HG03575 (cell line): ENCODE results near the gene ACTL8.

Experiments
- ATAC-seq: cut with Tn5 transposase; IDR thresholded peaks from one replicate; pipeline ENCODE4 v1.9.1; 2021; ENCODE audit not compliant: unreplicated experiment, insufficient number of reproducible peaks, low FRiP score; ENCODE audit errors: extremely low read depth

Gene ACTL8, protein sequence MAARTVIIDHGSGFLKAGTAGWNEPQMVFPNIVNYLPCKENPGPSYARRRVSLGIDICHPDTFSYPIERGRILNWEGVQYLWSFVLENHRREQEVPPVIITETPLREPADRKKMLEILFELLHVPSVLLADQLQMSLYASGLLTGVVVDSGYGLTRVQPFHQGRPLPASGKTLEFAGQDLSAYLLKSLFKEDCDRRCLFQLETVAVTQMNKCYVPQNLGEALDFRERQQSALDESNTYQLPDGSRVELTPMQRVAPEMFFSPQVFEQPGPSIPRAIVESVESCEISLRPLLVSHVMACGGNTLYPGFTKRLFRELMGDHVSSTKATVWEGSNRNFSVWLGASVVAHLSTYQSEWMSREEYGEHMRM

DNA sequence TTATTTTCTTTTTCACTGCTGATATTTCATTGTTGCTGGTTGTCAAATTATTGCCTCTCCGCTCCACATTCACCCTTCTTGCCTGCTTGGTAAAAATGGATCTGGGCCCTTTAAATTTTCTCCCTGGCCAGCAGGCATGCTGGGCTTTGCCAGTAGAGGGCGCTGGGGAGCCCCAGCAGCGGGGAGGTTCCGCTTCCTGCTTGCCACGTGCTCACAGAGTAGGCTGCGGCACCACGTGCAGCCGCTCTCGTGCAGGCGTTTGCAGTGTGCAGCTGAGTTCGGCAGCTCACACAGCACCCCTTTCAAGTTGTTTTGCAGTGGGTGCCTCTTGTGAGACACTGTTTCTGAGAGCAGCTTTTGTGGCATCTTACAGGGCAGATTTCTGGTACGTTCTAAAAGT, at the start of gene ACTL8:
Gene ACTL8 (plus strand): TSS at position 214 of the 400 bp plus-strand sequence. CDS start 67,676 bp downstream, outside the sequence.
- no peak for ATAC-seq

DNA sequence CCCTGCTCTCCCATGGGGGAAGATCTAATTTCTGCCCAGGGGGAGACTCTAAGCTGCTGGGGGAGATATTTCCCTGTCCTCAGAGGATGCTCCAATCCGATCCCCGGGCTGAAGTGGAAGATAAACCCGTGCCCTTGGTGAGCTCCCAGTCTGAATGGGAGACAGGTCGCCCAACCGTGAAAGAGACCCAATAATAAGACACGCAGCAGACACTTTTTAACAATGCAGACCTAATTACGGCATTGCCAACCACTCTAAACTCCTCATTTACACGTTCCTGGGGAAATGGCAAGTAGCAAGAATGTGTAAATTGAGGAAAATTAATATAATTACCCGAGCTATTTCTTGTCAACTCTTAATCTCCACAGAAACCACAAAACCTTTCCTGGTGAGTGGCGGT, 48.7 kb upstream of the ACTL8 start:
- ATAC-seq, result no peak

DNA sequence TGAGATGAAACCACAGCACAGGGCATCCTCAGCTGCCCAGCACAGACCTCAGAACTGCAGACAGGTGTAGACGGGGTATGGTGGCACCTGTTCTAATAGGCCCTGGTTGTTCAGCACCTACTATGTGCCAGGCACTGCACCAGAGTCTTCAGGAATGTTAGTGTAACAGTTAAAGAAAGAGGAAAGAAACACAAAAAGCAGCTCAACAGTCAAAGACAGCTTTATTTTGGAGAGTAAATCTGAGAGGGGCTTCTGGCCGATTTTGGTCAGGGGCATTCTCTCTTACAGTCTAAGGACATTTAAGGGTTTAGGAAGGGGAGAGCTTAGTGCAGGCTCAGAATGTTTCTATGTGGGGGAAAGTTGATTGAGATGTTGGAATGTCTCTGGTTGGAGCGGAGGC, 45.2 kb upstream of the ACTL8 start:
- no peak for ATAC-seq

DNA sequence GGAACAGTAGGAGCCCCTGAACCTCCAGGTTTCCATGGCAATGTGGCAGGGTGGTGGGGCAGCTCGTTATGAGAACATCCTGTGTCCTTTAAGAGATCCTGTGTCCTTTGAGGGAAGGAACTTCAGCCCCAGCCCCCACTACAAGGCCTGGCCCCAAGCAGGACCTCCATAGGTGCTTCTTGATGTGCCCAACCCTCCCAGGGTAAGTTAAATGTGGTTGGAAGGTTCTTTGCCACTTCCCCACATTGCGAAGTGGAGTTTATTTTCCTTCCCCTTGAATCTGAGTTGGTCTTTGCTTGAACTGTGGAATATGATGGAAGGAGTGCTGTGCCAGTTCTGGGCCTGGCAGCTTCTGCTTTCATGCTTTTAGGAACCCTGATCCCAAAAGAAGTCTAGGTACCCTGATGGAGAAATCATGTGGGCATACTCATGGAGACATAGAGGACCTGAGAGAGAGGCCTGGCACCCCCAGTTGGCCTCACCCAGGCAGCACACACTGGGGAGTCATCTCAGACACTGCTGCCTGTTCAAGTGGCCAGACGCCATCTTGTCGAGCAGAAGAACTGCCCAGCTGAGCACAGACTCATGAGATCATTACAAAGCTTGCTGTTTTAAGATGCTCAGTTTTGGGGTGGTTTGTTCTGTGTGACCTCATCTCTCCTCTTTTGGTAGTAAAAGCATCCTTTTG, 44.1 kb upstream of the ACTL8 start:
- no peak for ATAC-seq

DNA sequence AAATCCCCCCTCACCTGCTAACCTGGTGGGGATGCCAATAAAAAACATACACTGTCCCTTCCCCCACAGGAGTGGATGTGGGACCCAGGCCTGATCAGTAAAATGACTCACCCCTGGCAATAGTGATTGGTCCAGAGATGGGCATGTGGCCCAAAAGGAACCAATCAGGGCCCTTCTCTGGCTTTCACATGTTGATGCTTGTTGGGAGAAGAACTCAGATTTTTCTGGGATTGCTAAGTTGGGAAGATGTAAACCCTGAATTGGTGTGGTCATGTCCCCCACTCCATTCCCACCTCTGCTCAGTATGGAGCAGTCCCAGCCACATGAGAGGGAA, 43.6 kb upstream of the ACTL8 start:
- no peak for ATAC-seq

DNA sequence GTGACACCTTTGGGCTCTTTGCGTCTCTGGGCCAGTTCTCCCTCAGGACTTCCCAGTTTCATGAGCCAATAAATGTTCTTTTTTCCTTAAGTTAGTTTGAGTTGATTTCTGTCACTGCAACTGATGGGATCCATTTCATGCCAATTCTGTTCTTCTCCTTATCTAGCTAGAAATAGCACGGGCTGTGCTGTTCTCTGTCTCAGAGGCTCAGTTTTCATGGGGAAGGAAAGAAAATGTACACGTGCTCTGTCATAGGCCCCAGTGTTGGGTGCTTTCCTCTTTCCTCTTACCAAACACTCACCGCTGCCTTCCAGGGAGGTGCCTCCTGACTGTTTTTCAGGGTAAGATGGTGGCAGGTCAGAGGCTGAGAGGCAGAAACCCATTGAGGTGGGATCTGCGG, 43.2 kb upstream of the ACTL8 start:
- no peak for ATAC-seq

DNA sequence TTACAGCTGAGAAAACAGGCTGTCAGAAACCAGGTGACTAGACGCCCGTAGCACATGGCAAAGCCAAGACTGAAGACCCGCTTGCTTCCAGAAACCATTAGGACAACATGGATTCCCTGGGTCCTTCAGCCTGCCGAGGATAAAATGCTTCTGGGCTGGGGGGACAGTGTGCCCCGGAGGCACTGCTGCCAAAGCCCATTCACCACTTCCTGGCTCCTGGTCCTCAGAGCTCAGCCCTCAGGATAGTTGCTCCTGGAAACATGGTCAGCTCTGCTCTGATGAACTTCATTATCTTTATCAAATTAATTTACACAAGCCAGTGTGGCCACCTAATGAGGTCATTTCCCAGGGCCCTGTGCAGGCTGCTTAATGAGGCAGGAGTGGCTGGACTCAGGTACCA, 41.1 kb upstream of the ACTL8 start:
- ATAC-seq, result no peak

DNA sequence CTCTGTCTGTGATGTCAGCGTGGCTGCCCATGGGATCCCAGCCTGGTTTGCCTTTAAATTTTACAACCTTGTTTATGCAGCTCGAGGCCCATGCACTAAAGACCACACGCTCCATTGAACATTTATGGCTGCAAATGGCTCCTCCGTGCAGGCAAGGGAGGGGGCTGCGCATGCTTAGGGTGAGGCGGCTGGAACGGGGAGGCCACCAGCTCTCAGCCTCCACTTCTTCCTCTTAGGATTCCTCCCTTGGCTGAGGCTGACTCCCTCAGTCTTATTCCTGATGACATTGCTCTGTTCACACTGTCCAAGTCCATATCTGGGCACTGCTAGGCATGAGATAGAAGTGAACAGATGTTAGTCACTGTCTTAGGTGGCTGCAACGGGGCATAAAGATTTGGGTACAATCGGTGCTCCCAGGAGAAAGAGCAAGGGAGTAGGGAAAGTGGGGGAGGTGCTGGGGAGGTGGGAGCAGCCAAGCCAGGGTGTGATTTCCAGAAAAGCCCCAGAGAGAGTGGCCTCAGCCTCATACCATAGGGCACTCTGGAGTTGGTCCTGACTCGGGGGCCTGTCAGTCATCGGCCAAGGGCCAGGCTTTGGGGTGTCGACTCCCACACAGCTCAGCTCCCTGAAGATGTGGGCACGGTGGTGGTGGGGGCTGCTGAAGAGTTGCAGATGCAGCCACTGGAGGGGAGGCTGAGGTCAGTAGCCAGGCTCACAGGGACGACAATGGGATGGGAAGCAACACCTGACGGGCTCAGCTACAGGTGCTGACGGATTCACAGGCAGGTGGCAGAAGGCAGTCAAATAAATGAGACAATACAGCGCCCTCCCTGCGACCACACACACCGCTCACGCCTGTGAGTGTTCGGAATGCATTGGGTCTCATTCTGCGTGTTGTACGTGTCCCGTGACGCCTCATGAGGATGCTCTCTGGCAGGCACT, 37.3 kb upstream of the ACTL8 start:
- no peak for ATAC-seq

DNA sequence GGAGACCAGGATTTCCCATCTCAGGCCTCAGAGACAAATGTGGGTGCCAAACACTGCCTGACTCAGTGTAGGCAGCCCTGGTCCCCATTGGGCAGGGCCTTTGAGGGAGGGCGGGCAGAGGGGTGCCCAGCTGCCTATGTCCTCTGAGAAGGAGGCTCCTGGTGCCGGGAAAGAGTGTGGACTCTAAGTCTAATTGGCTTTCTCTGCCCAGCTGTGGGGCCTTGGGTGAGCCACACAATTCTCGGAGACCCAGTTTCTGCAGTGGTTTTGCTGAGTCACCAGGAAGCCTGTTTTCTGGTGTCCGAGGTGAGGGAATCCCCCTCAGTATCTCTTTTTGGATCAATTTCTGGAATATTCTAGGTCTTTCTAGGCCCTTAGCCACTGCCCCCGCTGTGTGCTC, 35.3 kb upstream of the ACTL8 start:
- ATAC-seq, result no peak

DNA sequence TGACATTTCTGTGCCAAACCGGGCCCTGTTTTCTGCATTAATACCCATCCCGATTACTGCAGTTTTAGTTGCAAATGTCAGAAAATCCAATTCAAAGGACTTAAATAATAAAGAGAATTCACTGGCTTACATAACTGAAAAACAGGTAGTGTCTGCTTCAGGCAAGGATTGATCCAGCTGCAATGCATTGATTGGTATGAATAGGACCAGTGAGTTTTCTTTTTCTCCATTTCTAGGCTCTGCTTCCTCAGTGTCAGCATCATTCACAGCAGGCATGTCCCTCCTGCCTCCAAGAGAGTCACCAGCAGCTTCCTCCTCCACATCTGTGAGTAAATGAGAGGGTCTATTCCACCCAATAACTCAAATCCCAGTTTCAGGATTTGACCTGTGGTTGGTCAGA, 33.7 kb upstream of the ACTL8 start:
- ATAC-seq, result no peak

DNA sequence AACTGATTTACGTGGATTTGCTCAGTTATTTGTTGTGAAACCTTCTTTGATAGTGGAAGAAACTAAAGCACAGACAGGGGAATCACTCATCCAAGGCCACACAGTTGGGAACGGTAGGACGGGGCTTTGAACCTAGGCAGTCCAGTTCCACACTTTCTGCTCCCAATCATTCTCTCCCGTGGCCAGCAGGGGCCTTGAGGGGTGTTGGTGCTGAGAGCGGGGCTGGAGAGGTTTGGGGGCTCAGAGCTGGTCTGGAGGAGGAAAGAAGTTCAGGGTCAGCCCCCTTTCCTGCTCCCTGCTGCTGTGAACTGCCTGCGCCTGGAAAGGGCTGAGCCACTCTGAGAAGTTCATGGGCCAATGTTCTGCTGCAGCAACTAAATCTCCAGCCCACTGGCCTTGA, 31.4 kb upstream of the ACTL8 start:
- ATAC-seq, result no peak

DNA sequence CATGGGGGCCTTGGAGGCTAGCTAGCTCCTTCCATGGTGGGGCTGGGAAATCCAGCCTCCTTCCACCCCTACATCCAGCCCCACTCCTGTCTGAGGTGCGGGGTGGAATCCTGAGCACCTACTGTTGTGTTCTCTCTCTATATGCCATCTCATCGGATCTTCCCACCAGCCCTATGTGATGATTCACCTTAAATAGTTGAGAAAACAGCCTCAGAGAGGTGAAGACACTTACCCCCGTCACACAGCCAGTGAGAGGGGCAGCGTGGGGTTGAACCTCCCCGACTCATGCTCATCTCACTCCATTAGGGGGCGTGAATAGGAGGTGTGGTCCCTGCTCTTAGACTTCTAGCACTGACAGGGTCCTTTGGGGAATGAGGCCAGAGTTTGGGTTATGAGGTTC, 31.0 kb upstream of the ACTL8 start:
- no peak for ATAC-seq

DNA sequence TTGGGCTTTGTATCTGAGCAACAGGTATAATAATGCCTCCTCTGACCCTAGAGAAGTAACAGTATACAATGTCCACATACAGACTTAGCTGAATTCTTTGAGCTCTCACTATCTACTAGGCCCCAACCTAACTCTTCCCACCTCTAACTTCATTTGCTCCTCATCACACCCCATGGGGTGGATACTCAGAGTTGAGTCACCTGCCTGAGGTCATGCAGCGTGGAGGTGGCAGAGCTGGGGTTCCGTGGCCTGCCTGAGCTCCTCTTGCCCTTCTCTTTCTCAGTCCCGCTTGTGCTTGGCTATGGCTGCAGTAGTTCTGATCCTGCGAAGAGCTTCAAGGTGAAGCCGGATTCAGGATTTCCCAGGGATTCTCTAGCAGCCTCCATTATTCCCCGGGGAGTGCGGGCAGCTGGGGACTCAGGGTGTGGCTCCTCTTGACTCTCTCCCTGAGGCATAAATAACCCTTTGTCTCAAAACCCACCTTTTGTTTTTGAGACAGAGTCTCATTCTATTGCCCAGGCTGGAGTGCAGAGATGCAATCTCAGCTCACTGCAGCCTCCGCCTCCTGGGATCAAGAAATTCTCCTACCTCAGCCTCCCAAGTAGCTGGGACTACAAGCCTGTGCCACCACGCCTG, 29.9 kb upstream of the ACTL8 start:
- ATAC-seq, result no peak

DNA sequence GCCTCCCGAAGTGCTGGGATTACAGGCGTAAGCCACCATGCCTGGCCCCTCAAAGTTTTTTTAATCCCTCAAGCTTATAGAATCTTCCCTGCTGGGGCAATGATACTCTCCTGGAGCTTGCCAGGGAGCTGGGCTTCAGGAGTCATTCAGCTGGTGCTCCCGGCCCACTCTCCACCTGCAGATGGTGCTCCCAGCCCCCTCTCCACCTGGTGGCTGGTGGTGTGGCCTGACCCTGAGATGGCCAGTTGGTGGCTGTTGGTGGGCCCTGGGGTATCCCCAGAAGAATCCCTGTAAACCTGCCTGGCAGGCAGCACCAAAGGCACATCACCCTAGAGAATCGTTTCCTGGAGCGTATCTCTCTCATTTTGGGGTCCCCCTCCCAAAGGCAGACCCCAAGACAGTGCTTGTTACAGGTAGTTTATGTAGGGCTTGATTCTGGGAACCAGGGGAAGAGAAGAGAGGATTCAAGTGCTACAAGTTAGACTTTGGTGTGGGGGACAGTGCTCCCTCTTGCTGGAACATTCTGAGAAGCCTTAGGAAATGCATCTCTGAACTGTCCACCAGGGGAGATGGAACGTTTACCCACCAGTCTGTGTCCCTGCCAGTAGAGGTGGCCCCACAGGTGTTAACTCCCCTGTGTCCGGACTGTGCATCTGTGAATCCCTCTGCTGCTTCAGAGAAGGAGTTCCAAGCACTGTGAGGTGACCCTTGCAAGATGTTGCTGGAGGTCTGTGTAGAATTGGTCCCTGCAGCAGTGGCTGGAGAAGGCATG, 29.1 kb upstream of the ACTL8 start:
- ATAC-seq, result no peak

DNA sequence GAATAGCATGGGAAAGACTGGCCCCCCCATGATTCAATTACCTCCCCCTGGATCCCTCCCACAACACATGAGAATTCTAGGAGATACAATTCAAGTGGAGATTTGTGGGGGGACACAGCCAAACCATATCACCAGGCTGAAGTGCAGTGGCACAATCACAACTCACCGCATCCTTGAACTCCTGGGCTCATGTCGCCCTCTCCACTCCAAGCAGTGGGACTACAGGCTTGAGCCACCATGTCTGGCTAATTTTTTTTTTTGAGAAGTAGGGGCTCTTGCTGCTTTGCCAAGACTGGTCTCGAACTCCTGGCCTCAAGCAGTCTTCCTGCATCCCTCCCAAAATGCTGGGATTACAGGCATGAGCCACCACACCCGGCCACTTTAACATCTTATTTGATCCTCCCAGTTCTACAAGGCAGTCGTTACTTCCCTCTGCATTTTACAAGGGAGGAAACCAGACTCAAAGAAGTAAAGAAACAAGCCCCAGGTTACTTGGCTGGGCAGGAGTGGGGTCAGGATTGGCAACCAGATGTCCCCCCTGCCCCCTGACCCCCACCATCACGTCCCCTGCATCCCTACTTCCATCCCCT, 26.9 kb upstream of the ACTL8 start:
- no peak for ATAC-seq

DNA sequence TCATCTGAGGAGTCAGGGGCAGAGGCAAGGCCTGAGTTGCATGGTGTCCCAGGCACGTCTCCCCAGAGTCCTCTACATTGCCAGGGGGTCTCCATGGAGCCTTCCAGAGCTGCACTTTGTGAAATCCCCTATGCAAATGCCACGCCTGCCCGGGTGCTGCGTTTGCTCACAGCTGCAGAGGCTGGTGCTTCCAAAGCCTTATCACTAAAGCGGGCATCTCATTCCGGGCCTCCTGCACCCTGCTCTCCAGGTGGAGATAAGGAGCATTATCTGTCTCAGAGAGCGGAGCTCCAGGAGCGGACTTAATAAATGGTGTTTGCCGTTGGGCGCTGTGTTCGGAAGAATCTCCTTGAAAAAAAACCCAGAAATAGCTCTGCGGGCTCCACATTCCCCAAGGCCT, 25.9 kb upstream of the ACTL8 start:
- ATAC-seq, result no peak

DNA sequence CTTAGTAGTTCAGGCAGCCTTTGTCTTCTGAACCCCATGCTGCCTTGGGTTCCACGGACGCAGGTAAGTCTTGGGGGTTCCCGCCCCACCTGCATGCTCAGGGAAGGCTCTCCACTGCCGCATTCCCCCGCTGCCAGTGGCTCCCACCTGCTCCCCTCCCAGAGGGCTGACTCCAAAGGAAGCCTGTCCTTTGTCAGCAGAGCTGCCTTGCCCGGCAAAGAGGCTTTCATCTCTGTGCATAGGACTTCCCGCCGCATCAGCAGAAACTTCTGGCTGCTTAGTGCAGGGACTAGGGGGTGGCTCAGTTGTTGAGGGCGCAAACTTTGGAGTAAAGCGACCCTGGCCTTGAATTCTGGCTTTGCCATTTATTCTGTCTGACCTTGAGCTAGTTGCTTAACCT, 25.2 kb upstream of the ACTL8 start:
- ATAC-seq, result no peak

DNA sequence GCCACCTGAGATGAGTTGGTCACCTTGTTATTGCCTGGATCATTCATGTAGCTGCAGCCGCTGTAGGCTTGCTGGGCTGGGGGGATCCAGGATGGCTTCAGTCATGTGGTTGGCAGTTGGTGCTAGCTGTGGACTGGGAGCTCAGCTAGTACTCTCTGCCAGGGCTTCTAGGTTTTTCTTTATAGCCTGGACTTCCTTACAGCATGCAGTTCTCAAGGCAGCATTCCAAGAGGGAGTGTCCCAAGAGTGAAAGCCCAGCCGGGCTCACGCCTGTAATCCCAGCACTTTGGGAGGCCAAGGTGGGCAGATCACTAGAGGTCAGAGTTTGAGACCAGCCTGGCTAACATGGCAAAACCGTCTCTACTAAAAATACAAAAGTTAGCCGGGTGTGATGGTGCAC, 23.7 kb upstream of the ACTL8 start:
- ATAC-seq, result no peak
